Right atrium auricular region (tissue), 2 donors: Measurements from ENCODE around the gene MYO18B. TPM values are rescaled to one million over a fixed set of nuclear protein-coding genes. Genes with fewer than 3 reads are reported as not detected.

Experiments
- DNase-seq: peaks from one replicate; pipeline ENCODE4 v3.0.0-alpha.2; 2019; ENCODE audit warnings: low spot score
- H3K27ac ChIP-seq, 2 donors: fragments of 200-600 bp; sonication (generic); 1 replicate in 1 of 2; 2 replicates in 1 of 2; pipeline ENCODE4 v1.5.1; 2016 to 2019
- H3K27me3 ChIP-seq, 2 donors: fragments of 200-600 bp; sonication (generic); one replicate each; pipeline versions ENCODE4 v1.5.1 to v1.6.0; 2017 to 2019
- H3K36me3 ChIP-seq: fragments of 200-600 bp; sonication (generic); one replicate; pipeline ENCODE4 v1.5.1; 2016
- H3K4me1 ChIP-seq, 2 donors: fragments of 200-600 bp; sonication (generic); one replicate each; pipeline versions ENCODE4 v1.5.1 to v1.6.0; 2017 to 2019
- H3K4me3 ChIP-seq, 2 donors: fragments of 200-600 bp; sonication (generic); 1 replicate in 1 of 2; 2 replicates in 1 of 2; pipeline ENCODE4 v1.5.1; 2017 to 2019; ENCODE audit warnings: mild to moderate bottlenecking in 1 of 2, moderate library complexity in 1 of 2
- H3K9me3 ChIP-seq, 2 donors: fragments of 200-600 bp; sonication (generic); one replicate each; pipeline ENCODE4 v1.5.1; 2019
- total RNA-seq, 2 donors: library from RNA; depleted of rRNA; stranded (reverse); fragments of >200 nt; gene quantifications; one replicate each; pipeline ENCODE4 v1.1.0, GENCODE V29; 2016
- TF ChIP-seq, protein P1 (sequence below), 2 donors: fragments of 200-600 bp; sonication (generic); IDR thresholded peaks; one replicate each; pipeline ENCODE4 v1.5.1; 2019; ENCODE audit warnings: antibody characterized with exemption in 2 of 2

Gene MYO18B
- total RNA-seq, 2 donors from 2014 or later = 119 to 247 TPM

DNA sequence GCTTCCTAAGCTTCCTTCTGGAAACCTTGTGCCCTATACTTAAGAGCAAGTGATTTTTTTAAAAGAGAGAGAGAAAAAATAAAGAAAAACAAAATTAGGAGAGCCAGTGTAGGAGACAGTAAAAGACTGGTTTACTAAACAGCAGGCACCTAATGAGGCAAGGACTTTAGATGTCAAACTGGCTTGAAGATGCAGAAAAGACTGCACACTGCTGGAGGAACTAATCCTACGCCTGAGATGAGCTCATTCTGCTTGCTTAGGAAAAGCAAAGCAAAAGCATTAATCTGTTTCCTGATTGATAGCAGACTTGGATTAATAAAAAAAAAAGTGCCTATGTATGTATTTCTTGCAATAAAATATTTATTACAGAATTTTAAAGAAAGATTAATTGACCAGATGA lies 313.7 kb downstream of the MYO18B start:
- no peaks in the 10 kb centered on the region for H3K36me3 ChIP-seq
- DNase-seq = no peak

DNA sequence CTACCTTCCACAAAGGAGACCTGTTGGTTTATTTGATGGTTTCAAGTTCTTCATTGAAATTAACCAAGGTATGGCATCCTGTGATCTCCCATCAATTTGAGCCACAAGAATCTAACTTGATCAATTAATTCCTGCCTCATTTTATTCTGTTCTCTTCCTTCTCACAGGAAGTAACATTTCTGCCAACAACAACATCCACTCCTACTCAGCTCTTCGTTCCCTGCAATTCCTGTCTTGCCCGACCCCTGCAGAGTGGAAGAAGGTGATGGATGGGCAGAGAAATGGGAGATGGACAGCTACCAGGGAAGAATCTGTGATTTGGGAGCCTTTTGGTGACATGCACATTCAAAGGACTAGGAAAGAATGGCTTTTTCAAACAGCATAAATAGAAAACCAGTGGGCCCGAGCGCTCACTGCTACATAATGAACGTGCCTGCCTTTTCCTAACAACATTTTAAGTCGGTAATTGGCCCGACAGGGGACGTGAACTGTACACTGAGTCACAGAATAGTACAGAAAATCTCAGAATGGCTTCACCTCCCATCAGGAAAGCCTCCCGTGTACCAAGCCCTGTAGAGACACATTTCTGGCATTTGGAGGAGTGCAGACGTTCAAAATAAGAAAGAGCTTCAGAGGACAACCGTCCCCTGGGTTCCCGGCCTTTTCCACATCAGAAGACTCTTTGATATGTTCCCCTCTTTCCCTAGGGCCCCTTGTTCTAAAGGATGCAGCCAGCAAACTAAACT lies 314.6 kb downstream of the MYO18B start:
- Histone ChIP-seq H3K4me1 (no peaks in the 10 kb centered on the region), H3K27ac (no peak overlapping the region), H3K9me3 (no peaks in the 10 kb centered on the region), H3K36me3 (no peaks in the 10 kb centered on the region), H3K27me3 (no peaks in the 10 kb centered on the region), H3K4me3 (no peak overlapping the region)
- no peak for DNase-seq
- TF ChIP-seq, protein P1, sequence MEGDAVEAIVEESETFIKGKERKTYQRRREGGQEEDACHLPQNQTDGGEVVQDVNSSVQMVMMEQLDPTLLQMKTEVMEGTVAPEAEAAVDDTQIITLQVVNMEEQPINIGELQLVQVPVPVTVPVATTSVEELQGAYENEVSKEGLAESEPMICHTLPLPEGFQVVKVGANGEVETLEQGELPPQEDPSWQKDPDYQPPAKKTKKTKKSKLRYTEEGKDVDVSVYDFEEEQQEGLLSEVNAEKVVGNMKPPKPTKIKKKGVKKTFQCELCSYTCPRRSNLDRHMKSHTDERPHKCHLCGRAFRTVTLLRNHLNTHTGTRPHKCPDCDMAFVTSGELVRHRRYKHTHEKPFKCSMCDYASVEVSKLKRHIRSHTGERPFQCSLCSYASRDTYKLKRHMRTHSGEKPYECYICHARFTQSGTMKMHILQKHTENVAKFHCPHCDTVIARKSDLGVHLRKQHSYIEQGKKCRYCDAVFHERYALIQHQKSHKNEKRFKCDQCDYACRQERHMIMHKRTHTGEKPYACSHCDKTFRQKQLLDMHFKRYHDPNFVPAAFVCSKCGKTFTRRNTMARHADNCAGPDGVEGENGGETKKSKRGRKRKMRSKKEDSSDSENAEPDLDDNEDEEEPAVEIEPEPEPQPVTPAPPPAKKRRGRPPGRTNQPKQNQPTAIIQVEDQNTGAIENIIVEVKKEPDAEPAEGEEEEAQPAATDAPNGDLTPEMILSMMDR (IDR thresholded peaks at IDR 0.05) = no peak

More for the DNA sequence above, 313.7 kb downstream of the MYO18B start:
- H3K27me3 ChIP-seq = no peaks in the 10 kb centered on the region
- no peaks in the 10 kb centered on the region for H3K4me1 ChIP-seq
- TF ChIP-seq, protein P1 (IDR thresholded peaks at IDR 0.05) = no peak
- H3K4me3 ChIP-seq = no peak overlapping the region
- no peaks in the 10 kb centered on the region for H3K9me3 ChIP-seq
- no peak overlapping the region for H3K27ac ChIP-seq

DNA sequence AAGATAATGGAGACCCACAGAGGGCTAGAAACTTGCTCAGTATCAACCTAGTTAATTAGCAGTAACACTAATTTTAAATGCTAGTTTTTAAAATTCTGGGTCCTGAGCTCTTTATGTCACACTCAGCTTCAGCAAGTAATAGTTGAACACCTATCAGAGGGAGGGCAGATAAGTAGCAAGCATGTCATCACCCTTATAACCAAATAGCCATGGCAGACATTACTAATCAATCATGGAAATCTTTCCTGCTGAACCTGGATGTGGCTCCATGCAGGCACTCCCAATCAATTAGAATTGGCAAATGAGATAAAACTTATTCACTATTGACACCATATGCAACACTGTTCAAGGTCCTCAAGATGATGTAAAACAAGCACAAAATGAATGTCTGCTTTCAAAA lies 315.7 kb downstream of the MYO18B start:
- H3K9me3 ChIP-seq = no peaks in the 10 kb centered on the region
- no peaks in the 10 kb centered on the region for H3K27me3 ChIP-seq
- H3K4me3 ChIP-seq = no peak overlapping the region
- no peak overlapping the region for H3K27ac ChIP-seq
- no peaks in the 10 kb centered on the region for H3K4me1 ChIP-seq
- DNase-seq = no peak
- TF ChIP-seq, protein P1 (IDR thresholded peaks at IDR 0.05) = no peak
- no peaks in the 10 kb centered on the region for H3K36me3 ChIP-seq

DNA sequence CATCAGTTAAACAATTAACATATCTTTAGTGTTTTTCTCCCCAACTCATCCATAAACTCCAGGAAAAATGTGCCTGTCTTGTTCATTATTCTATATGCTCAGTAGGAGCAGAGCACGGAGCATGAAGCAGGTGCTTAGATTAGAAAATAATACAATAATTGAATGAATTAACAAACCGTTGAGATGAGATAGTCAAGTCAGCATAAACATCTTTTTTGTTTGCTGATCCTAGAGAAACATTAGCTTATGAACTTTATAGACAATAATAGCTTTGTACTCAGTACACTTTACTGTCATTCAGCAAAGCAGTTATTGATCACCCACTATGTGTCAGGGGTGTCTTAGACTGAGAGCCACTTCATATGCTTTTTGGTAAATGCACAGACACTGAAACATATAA lies 322.1 kb downstream of the MYO18B start:
- Histone ChIP-seq H3K4me1 (no peaks in the 10 kb centered on the region), H3K9me3 (no peaks in the 10 kb centered on the region), H3K4me3 (no peak overlapping the region), H3K36me3 (no peaks in the 10 kb centered on the region), H3K27ac (no peak overlapping the region), H3K27me3 (no peaks in the 10 kb centered on the region)
- no peak for DNase-seq
- TF ChIP-seq, protein P1 (IDR thresholded peaks at IDR 0.05) = no peak

DNA sequence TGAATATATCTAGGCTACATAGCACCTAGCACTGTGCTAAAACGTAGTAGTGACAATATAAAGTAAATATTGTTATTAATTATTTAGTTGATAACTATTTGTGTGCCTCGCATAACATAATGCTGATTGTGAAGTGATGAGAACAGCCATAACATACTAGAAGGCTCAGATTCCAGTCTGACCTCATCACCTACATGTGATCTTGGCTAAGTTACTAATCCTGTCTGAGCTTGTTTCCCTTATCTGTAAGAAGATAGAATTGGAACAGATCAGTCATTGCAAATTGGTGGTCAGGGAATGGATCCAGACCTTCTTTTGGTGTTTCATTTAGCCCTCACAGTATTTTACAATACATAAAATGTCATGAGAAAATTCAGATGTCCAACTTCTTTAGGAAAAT lies 323.9 kb downstream of the MYO18B start:
- Histone ChIP-seq H3K9me3 (no peaks in the 10 kb centered on the region), H3K27ac (no peak overlapping the region), H3K4me1 (no peaks in the 10 kb centered on the region), H3K4me3 (no peak overlapping the region), H3K36me3 (no peaks in the 10 kb centered on the region), H3K27me3 (no peaks in the 10 kb centered on the region)
- TF ChIP-seq, protein P1 (IDR thresholded peaks at IDR 0.05) = no peak
- no peak for DNase-seq

DNA sequence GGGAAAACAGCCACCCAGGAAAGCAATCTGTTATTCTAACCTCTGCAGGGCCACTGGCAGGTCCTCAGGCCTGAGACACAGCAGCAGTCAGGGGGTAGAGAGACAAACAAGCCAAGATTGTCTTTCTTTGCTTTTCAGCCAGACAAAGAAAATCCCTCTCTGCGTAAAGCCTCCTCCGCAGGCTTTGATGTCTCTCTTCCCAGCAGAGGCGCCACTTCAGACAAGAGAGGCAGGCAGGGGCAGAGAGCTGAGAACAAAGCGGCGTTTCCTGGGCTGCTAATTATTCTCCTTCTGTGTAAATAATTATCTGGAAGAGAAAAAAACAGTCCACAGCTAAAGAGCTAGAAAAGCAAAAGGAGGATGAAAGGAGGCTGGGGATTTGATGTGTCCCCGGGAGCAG lies 324.5 kb downstream of the MYO18B start:
- no peak for DNase-seq
- no peak overlapping the region for H3K4me3 ChIP-seq
- H3K27me3 ChIP-seq = no peaks in the 10 kb centered on the region
- TF ChIP-seq, protein P1 (IDR thresholded peaks at IDR 0.05) = no peak
- H3K27ac ChIP-seq = no peak overlapping the region
- H3K4me1 ChIP-seq = no peaks in the 10 kb centered on the region
- no peaks in the 10 kb centered on the region for H3K36me3 ChIP-seq
- no peaks in the 10 kb centered on the region for H3K9me3 ChIP-seq
